ENCODE results near the gene LCE5A. TPM values are rescaled to one million over a fixed set of nuclear protein-coding genes. Genes with fewer than 3 reads are reported as not detected.

LCE5A gene
- total RNA-seq, 1 experiment from 2014 or later: not detected

- no peak overlapping the region for H3K27ac ChIP-seq (ENCODE audit: low read length)
- H3K9ac ChIP-seq (ENCODE audit: low read length): no peak overlapping the region
- no peaks in the 10 kb centered on the region for H3K79me2 ChIP-seq (ENCODE audit: low read length)
- no peak overlapping the region for H3K4me3 ChIP-seq (ENCODE audit: low read length)
- no peaks in the 10 kb centered on the region for H3K4me1 ChIP-seq (ENCODE audit: insufficient read depth, low read length)
- intact Hi-C loops (cut with micrococcal nuclease): no loop called here
- no peaks in the 10 kb centered on the region for H3F3A ChIP-seq (ENCODE audit: low read length, unreplicated experiment)
- 0 out of 2 replicates have a peak, but pooled peaks cover 12% of the 10 kb centered on the region for H3K27me3 ChIP-seq (ENCODE audit: low read length)
- 0 out of 2 replicates have a peak, but pooled peaks cover 1% of the 10 kb centered on the region for H3K9me3 ChIP-seq (ENCODE audit: low read length)
- no peak for ATAC-seq
- H3K36me3 ChIP-seq (ENCODE audit: low read depth, low read length): no peaks in the 10 kb centered on the region
- H3K9me2 ChIP-seq (replicated peaks; ENCODE audit: low read length): no peaks in the 10 kb centered on the region
- H4K20me1 ChIP-seq (ENCODE audit: low read length): no peaks in the 10 kb centered on the region
- ChIA-PET CTCF (no interaction called here), POLR2A (ENCODE audit: unreplicated experiment) (no interaction called here)
- no peak for DNase-seq
- TF ChIP-seq EZH2phosphoT487 (IDR thresholded peaks at IDR 0.05; ENCODE audit: borderline replicate concordance, low read length) (no peak), EZH2 (IDR thresholded peaks at IDR 0.05; ENCODE audit: low read length, unreplicated experiment) (no peak), CTCF (conservative IDR thresholded peaks at IDR 0.05; ENCODE audit: low read depth, low read length) (no peak)
- no TSS peak for BruUV-seq (replicated peaks)
- no peak overlapping the region for H3K4me2 ChIP-seq (ENCODE audit: low read length)
- no peak overlapping the region for H2AFZ ChIP-seq (ENCODE audit: low read length)
Measured at GRCh38 chr1:152481869-152482664, 28.5 kb upstream of the LCE5A start.

GRCh38 chr1:152486400-152487006, 24.1 kb upstream of the LCE5A start:
- DNase-seq (peak; percentile 34), ATAC-seq (no peak)
- no peak overlapping the region for H3K4me2 ChIP-seq (ENCODE audit: low read length)
- no peak overlapping the region for H2AFZ ChIP-seq (ENCODE audit: low read length)
- H3F3A ChIP-seq (ENCODE audit: low read length, unreplicated experiment): no peaks in the 10 kb centered on the region
- POLR2A ChIA-PET (ENCODE audit: unreplicated experiment): no interaction called here
- no peak overlapping the region for H3K4me3 ChIP-seq (ENCODE audit: low read length)
- BruUV-seq (replicated peaks): no TSS peak
- no peak overlapping the region for H3K27ac ChIP-seq (ENCODE audit: low read length)
- TF ChIP-seq CTCF (conservative IDR thresholded peaks at IDR 0.05; ENCODE audit: low read depth, low read length) (peak; percentile 66), EZH2 (IDR thresholded peaks at IDR 0.05; ENCODE audit: low read length, unreplicated experiment) (no peak), EZH2phosphoT487 (IDR thresholded peaks at IDR 0.05; ENCODE audit: borderline replicate concordance, low read length) (no peak)
- no peaks in the 10 kb centered on the region for H3K9me3 ChIP-seq (ENCODE audit: low read length)
- CTCF ChIA-PET: no interaction called here
- intact Hi-C loops (cut with micrococcal nuclease): no loop called here
- no peak overlapping the region for H3K9ac ChIP-seq (ENCODE audit: low read length)
- no peaks in the 10 kb centered on the region for H3K4me1 ChIP-seq (ENCODE audit: insufficient read depth, low read length)
- H4K20me1 ChIP-seq (ENCODE audit: low read length): no peaks in the 10 kb centered on the region
- H3K27me3 ChIP-seq (ENCODE audit: low read length): 0 out of 2 replicates have a peak, but pooled peaks cover 10% of the 10 kb centered on the region
- H3K79me2 ChIP-seq (ENCODE audit: low read length): no peaks in the 10 kb centered on the region
- H3K9me2 ChIP-seq (replicated peaks; ENCODE audit: low read length): no peaks in the 10 kb centered on the region
- H3K36me3 ChIP-seq (ENCODE audit: low read depth, low read length): no peaks in the 10 kb centered on the region

- no peak for TF ChIP-seq CTCF (conservative IDR thresholded peaks at IDR 0.05; ENCODE audit: low read depth, low read length)
- TF ChIP-seq EZH2phosphoT487 (IDR thresholded peaks at IDR 0.05; ENCODE audit: borderline replicate concordance, low read length): no peak
- TF ChIP-seq EZH2 (IDR thresholded peaks at IDR 0.05; ENCODE audit: low read length, unreplicated experiment): no peak
- Histone ChIP-seq H3K27ac (ENCODE audit: low read length) (no peak overlapping the region), H3K27me3 (ENCODE audit: low read length) (0 out of 2 replicates have a peak, but pooled peaks cover 5% of the 10 kb centered on the region), H3K79me2 (ENCODE audit: low read length) (no peaks in the 10 kb centered on the region), H3K9ac (ENCODE audit: low read length) (no peak overlapping the region), H3K4me1 (ENCODE audit: insufficient read depth, low read length) (no peaks in the 10 kb centered on the region), H3K9me3 (ENCODE audit: low read length) (no peaks in the 10 kb centered on the region), H3K4me2 (ENCODE audit: low read length) (no peak overlapping the region), H2AFZ (ENCODE audit: low read length) (no peak overlapping the region), H3K4me3 (ENCODE audit: low read length) (no peak overlapping the region), H4K20me1 (ENCODE audit: low read length) (no peaks in the 10 kb centered on the region), H3K36me3 (ENCODE audit: low read depth, low read length) (no peaks in the 10 kb centered on the region), H3K9me2 (replicated peaks; ENCODE audit: low read length) (no peaks in the 10 kb centered on the region), H3F3A (ENCODE audit: low read length, unreplicated experiment) (no peaks in the 10 kb centered on the region)
- DNase-seq (no peak), ATAC-seq (no peak)
- POLR2A ChIA-PET (ENCODE audit: unreplicated experiment): no interaction called here
- no TSS peak for BruUV-seq (replicated peaks)
- CTCF ChIA-PET: no interaction called here
- intact Hi-C loops (cut with micrococcal nuclease): no loop called here
Measured at GRCh38 chr1:152487871-152488270, 22.7 kb upstream of the LCE5A start.

Data from PC-3 (cell line).